PFSK-1 (cell line): Measurements from ENCODE around the gene SH3PXD2A.

Experiments used
- FOXP2 ChIP-seq: optimal IDR thresholded peaks from 2 replicates; pipeline ENCODE3; 2011; ENCODE audit warnings: borderline replicate concordance, control low read depth, inconsistent platforms; ENCODE audit not compliant: insufficient read depth; ENCODE audit errors: extremely low read length, extremely low read depth
- POLR2AphosphoS5 ChIP-seq: IDR thresholded peaks from 2 replicates; pipeline ENCODE4 v1.6.1; 2012; ENCODE audit warnings: low read depth, mild to moderate bottlenecking, control low read depth, low read length, moderate library complexity
- REST ChIP-seq, 2 experiments: IDR thresholded peaks; 2 replicates each; pipeline versions ENCODE4 v1.6.1 to v1.8.0; 2011 to 2012; ENCODE audit warnings: low read depth in 2 of 2, low read length in 2 of 2, control low read depth in 1 of 2, inconsistent platforms in 1 of 2, mild to moderate bottlenecking in 1 of 2, moderate library complexity in 1 of 2; ENCODE audit not compliant: insufficient read depth in 1 of 2
- SIN3A ChIP-seq: IDR thresholded peaks from 2 replicates; pipeline ENCODE4 v1.6.1; 2012; ENCODE audit warnings: mild to moderate bottlenecking, low read length, moderate library complexity, borderline replicate concordance; ENCODE audit not compliant: insufficient read depth
- TAF1 ChIP-seq: IDR thresholded peaks from 2 replicates; pipeline ENCODE4 v1.6.1; 2012; ENCODE audit warnings: low read length, control low read depth, borderline replicate concordance; ENCODE audit not compliant: insufficient read depth

The SH3PXD2A gene

GRCh38 chr10:103797857-103798256 lies 57.5 kb downstream of the SH3PXD2A start:
- TF ChIP-seq POLR2AphosphoS5, result no peak
- no peak for TF ChIP-seq FOXP2
- TF ChIP-seq TAF1, result no peak
- no peak for TF ChIP-seq REST (IDR thresholded peaks at IDR 0.05; ENCODE audit: insufficient read depth in 1 of 2, low read depth in 2 of 2, low read length in 2 of 2)
- no peak for TF ChIP-seq SIN3A

GRCh38 chr10:103795634-103796270 lies 59.6 kb downstream of the SH3PXD2A start:
- TF ChIP-seq POLR2AphosphoS5 (no peak), TAF1 (no peak), REST (IDR thresholded peaks at IDR 0.05; ENCODE audit: insufficient read depth in 1 of 2, low read depth in 2 of 2, low read length in 2 of 2) (no peak), FOXP2 (no peak), SIN3A (no peak)

- TF ChIP-seq SIN3A (no peak), POLR2AphosphoS5 (no peak), TAF1 (no peak), REST (IDR thresholded peaks at IDR 0.05; ENCODE audit: insufficient read depth in 1 of 2, low read depth in 2 of 2, low read length in 2 of 2) (no peak), FOXP2 (no peak)
Measured at GRCh38 chr10:103794996-103795395, 60.4 kb downstream of the SH3PXD2A start.

GRCh38 chr10:103793920-103794883 lies 61.2 kb downstream of the SH3PXD2A start:
- TF ChIP-seq FOXP2 (no peak), REST (IDR thresholded peaks at IDR 0.05; ENCODE audit: insufficient read depth in 1 of 2, low read depth in 2 of 2, low read length in 2 of 2) (no peak)
